ENCODE measurements around the gene DLG2. TPM values are rescaled to one million over a fixed set of nuclear protein-coding genes. Genes with fewer than 3 reads are reported as not detected.

Gene DLG2
- total RNA-seq, 1 donor from 2014 or later, result 5.9 TPM

GRCh38 chr11:84243629-84244263 is 1383.4 kb downstream of the DLG2 start:
- no peak overlapping the region for H3K4me3 Mint-ChIP-seq
- no peaks in the 10 kb centered on the region for H3K4me1 Mint-ChIP-seq (ENCODE audit: unreplicated experiment)
- TF ChIP-seq CTCF (conservative IDR thresholded peaks at IDR 0.05), result no peak
- no peaks in the 10 kb centered on the region for H3K9me3 Mint-ChIP-seq
- no peak for DNase-seq (ENCODE audit: extremely low spot score, unreplicated experiment)
- no peaks in the 10 kb centered on the region for H3K36me3 Mint-ChIP-seq
- peaks cover 4% of the 10 kb centered on the region for H3K27me3 Mint-ChIP-seq
- no peak overlapping the region for H3K27ac Mint-ChIP-seq

GRCh38 chr11:84241343-84242131 is 1385.6 kb downstream of the DLG2 start:
- H3K4me3 Mint-ChIP-seq, result no peak overlapping the region
- H3K9me3 Mint-ChIP-seq, result no peaks in the 10 kb centered on the region
- no peaks in the 10 kb centered on the region for H3K36me3 Mint-ChIP-seq
- peaks cover 7% of the 10 kb centered on the region for H3K27me3 Mint-ChIP-seq
- no peak overlapping the region for H3K27ac Mint-ChIP-seq
- no peak for DNase-seq (ENCODE audit: extremely low spot score, unreplicated experiment)
- TF ChIP-seq CTCF (conservative IDR thresholded peaks at IDR 0.05), result no peak
- H3K4me1 Mint-ChIP-seq (ENCODE audit: unreplicated experiment), result no peaks in the 10 kb centered on the region

GRCh38 chr11:84240847-84241246 is 1386.3 kb downstream of the DLG2 start:
- no peak overlapping the region for H3K27ac Mint-ChIP-seq
- H3K4me3 Mint-ChIP-seq, result no peak overlapping the region
- DNase-seq (ENCODE audit: extremely low spot score, unreplicated experiment), result no peak
- no peaks in the 10 kb centered on the region for H3K9me3 Mint-ChIP-seq
- peaks cover 7% of the 10 kb centered on the region for H3K27me3 Mint-ChIP-seq
- TF ChIP-seq CTCF (conservative IDR thresholded peaks at IDR 0.05), result no peak
- no peaks in the 10 kb centered on the region for H3K4me1 Mint-ChIP-seq (ENCODE audit: unreplicated experiment)
- no peaks in the 10 kb centered on the region for H3K36me3 Mint-ChIP-seq

GRCh38 chr11:84236436-84236835 is 1390.7 kb downstream of the DLG2 start:
- H3K36me3 Mint-ChIP-seq, result no peaks in the 10 kb centered on the region
- H3K27ac Mint-ChIP-seq, result no peak overlapping the region
- no peak overlapping the region for H3K4me3 Mint-ChIP-seq
- TF ChIP-seq CTCF (conservative IDR thresholded peaks at IDR 0.05), result no peak
- peaks cover 9% of the 10 kb centered on the region for H3K27me3 Mint-ChIP-seq
- DNase-seq (ENCODE audit: extremely low spot score, unreplicated experiment), result no peak
- peaks cover 5% of the 10 kb centered on the region for H3K9me3 Mint-ChIP-seq
- H3K4me1 Mint-ChIP-seq (ENCODE audit: unreplicated experiment), result peaks cover 12% of the 10 kb centered on the region

GRCh38 chr11:84234462-84235202 is 1392.5 kb downstream of the DLG2 start:
- Mint-ChIP-seq H3K4me1 (ENCODE audit: unreplicated experiment) (peaks cover 12% of the 10 kb centered on the region), H3K36me3 (no peaks in the 10 kb centered on the region), H3K4me3 (no peak overlapping the region), H3K9me3 (peaks cover 9% of the 10 kb centered on the region), H3K27ac (peak overlapping the region; percentile 42), H3K27me3 (peaks cover 7% of the 10 kb centered on the region)
- TF ChIP-seq CTCF (conservative IDR thresholded peaks at IDR 0.05), result no peak
- no peak for DNase-seq (ENCODE audit: extremely low spot score, unreplicated experiment)
